ENCODE data around the gene FAM199X. TPM values are rescaled to one million over a fixed set of nuclear protein-coding genes. Genes with fewer than 3 reads are reported as not detected.

Gene FAM199X
- total RNA-seq, 1 experiment from 2014 or later: 12.1 TPM

DNA sequence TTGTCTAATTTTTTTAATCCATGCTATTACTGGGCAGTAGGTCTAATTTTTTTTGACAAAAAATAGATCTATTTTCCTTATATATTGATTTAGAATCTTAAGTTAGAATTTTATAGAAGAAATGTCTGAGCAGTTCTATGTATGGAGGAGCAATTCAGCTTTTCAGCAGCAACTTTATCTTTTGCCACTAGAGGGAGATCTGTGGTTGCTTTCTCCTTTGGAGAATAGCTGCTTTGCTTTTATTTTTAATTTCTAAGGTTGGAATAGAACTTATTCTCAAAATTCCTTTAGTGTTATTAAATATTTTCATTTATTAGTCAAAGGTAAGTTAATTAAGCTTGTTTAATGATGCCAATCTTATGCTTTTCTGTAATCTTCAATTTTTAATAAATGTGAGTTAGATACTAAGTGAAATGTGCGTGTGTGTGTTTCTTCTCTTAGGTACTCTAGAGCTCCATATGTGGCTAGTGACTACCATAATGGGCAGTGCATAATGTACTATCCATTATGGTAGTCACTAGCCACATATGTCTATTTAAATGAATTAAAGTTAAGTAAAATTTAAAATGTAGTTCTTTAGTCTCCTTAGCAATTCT is 29.3 kb downstream of the FAM199X start:
- Histone ChIP-seq H3K4me2 (ENCODE audit: insufficient read depth, insufficient read length, low read length) (no peak overlapping the region), H2BK120ac (ENCODE audit: low read depth, low read length, poor library complexity, severe bottlenecking) (no peak overlapping the region), H3K18ac (ENCODE audit: insufficient read length, low read depth, low read length) (no peak overlapping the region), H3K56ac (ENCODE audit: insufficient read length, low read depth, low read length) (no peak overlapping the region), H4K5ac (ENCODE audit: insufficient read length, low read depth, low read length) (no peak overlapping the region), H3K79me1 (ENCODE audit: insufficient read depth, low read depth, low read length, poor library complexity, severe bottlenecking) (no peaks in the 10 kb centered on the region), H4K20me1 (ENCODE audit: control insufficient read depth, insufficient read depth, insufficient read length) (no peaks in the 10 kb centered on the region), H3K4me1 (ENCODE audit: insufficient read depth, low read length) (no peaks in the 10 kb centered on the region), H3K9me3 (ENCODE audit: control insufficient read depth, low read depth, low read length) (no peaks in the 10 kb centered on the region), H4K8ac (replicated peaks; ENCODE audit: insufficient read length, low read depth, low read length) (no peak overlapping the region), H3K4ac (ENCODE audit: low read depth, low read length) (no peak overlapping the region), H2AK5ac (ENCODE audit: insufficient read length, low read length) (no peak overlapping the region), H2AFZ (ENCODE audit: low read length) (no peak overlapping the region), H4K91ac (ENCODE audit: insufficient read length, low read depth, low read length) (no peak overlapping the region), H2BK20ac (ENCODE audit: low read depth, low read length, poor library complexity, severe bottlenecking) (no peak overlapping the region), H3K79me2 (ENCODE audit: insufficient read depth, low read length) (no peaks in the 10 kb centered on the region), H3K23ac (ENCODE audit: insufficient read length, low read depth, low read length) (no peak overlapping the region), H3K23me2 (ENCODE audit: insufficient read length, low read depth, low read length, poor library complexity, severe bottlenecking) (no peaks in the 10 kb centered on the region), H3K9ac (ENCODE audit: extremely low read depth, insufficient read length, low read length) (no peak overlapping the region), H3T11ph (ENCODE audit: low read length) (no peak overlapping the region), H2BK15ac (ENCODE audit: low read depth, low read length) (no peak overlapping the region), H3K27me3 (ENCODE audit: insufficient read depth, low read length) (no peaks in the 10 kb centered on the region), H3K27ac (ENCODE audit: insufficient read length, low read depth, low read length) (no peak overlapping the region), H2BK12ac (ENCODE audit: insufficient read length, low read depth, low read length) (no peak overlapping the region), H2BK5ac (ENCODE audit: insufficient read length, low read length) (no peak overlapping the region), H3K14ac (ENCODE audit: insufficient read depth, low read length) (no peak overlapping the region)
- Mint-ChIP-seq H3K4me3 (no peak overlapping the region), H3K27me3 (ENCODE audit: low read depth) (no peaks in the 10 kb centered on the region), H3K27ac (no peak overlapping the region), H3K4me1 (no peaks in the 10 kb centered on the region), H3K9me3 (peaks cover 0 to 17% of the 10 kb centered on the region in 2 experiments; a peak in 2 of 5 replicates), H3K36me3 (ENCODE audit: insufficient read depth in 1 of 3, low read depth in 3 of 3) (peaks cover 4 to 9% (median 8%) of the 10 kb centered on the region in 3 experiments; a peak in 5 of 7 replicates)
- no CpG with 5 or more reads among the region's 1 CpG for WGBS (ENCODE audit: extremely low coverage, insufficient read length, low lambda C conversion rate)
- no peak for DNase-seq
- peak; percentile 78 for TF ChIP-seq CTCF (conservative IDR thresholded peaks at IDR 0.05)

Data from H9 (cell line).